Kasumi-1 (cell line): Measurements from ENCODE around the gene WFDC8.
"Not testable (repeated sequence)": the region's sequence is repeated elsewhere in the genome, so short reads cannot be mapped to it uniquely, and the experiment has no call there.

Source experiments
- DNase-seq, 2 experiments: peaks; one replicate each; lab custom pipeline; 2025; lab: John Stamatoyannopoulos, UW

The WFDC8 gene

DNA sequence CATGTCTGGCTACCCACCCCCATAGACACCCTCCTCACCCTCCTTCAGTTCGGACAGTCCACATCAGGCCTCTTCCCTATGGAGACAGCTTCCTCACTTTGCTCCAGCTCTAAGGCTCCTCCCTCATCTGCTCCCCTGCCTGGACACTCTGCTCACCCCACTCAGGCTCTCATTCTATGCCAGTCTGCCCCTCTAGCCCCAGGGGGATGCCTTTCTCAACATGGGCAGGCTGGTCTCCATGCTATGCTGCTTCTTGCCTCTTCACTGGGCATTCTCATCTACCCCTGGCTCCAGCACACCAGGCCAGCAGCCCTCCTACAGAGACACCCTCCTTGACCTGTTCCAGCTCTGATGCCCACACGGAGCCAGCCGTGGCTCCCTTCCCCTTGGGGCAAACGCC is at the start of gene WFDC8:
Gene WFDC8, minus strand, starts transcription at position 101 of the 400 bp plus-strand sequence. Its CDS starts 37 bp downstream, at position 64.
- DNase-seq: no peak

DNA sequence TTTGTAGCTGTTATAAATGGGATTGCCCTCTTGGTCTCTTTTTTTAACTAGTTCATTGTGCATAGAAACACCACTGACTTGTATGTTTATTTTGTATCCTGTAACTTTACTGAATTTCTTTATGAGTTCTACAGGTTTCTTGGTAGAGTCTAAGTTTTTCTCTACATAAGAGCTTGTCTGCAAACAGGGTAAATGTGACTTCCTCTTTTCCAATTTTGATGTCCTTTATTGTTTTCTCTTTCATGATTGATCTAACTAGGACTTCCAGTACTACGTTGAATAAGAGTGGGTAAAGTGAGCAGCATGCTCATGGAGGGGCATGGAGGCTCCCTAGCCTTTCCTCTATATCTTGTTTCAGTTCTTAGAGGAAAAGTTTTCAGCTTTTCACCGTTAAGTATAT is 47.5 kb upstream of the WFDC8 start:
- DNase-seq: peak in 1 of 2 experiments; percentile 2

DNA sequence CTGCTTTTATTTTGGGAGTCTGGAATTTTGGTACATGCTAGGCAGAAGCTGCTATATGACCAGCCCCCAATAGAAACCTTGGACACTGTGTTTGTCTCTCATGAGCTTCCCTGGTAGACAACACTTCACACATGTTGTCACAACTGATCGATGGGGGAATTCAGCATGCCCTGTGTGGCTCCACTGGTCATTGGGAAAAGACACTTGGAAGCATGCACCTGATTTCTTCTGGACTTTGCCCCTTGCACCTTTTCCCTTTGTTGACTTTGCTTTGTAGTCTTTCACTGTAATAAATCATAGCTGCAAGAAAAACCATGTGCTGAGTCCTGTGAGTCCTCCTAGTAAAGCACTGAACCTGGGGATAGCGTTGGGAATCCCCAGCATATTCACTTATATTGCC is 42.5 kb upstream of the WFDC8 start:
- DNase-seq: no peak

DNA sequence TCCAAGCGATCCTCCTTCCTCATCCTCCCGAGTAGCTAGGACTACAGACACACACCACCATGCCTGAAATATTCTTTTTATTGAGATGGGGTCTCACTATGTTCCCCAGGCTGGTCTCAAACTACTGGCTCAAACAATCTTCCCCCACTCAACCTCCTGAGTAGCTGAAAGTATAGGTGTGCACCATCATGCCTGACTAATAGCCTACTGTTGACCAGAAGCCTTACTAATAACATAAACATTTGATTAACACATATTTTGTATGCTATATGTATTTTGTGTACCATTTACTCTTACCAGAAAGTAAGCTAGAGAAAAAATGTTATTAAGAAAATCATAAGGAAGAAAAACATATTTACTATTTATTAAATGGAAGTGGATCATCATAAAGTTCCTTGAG is 38.5 kb upstream of the WFDC8 start:
- DNase-seq: no peak

GRCh38 chr20:45612314-45612713 is 33.2 kb upstream of the WFDC8 start:
- DNase-seq: no peak

DNA sequence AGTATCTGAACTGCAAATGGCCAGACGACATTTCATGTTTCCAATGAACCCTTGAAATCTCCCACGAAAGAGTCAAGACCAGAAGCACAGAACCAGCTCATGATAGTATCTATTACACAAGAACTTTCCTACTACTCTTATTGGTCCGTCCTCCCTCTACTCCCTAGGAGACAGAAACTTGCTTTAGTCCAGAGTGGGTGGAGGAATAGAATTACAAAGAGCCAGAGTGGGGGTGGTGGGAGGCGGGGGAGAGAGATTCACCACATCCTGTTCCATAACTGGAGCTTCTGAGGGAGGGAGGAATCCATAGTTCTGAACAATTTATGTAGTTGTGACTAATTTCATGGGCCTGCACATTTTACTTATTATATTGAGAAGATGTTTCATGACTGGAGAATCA is 32.0 kb upstream of the WFDC8 start:
- DNase-seq: peak; percentile 22 to 23

DNA sequence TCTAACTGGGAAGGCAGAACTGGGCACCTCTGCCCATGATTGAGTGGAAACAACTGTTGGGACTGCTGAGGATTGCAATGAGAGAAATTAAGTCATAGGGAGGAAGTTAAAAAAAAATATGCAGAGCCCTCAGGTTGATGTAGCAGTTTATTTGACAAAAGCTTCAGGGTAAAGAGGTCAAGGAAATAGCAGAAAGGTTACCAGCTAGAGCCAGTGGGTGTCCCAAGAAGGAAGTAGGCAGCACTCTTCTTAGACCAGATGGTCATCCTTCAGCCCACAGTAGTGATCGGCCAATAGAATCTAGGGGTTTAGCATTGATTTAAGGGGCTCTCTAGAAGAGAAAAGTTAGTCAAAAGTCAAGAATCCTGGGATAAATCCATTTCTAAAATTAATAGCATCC is 28.7 kb upstream of the WFDC8 start:
- no peak for DNase-seq

GRCh38 chr20:45595235-45595634 is 16.2 kb upstream of the WFDC8 start:
- no peak for DNase-seq

GRCh38 chr20:45593498-45593897 is 14.4 kb upstream of the WFDC8 start:
- no peak for DNase-seq

DNA sequence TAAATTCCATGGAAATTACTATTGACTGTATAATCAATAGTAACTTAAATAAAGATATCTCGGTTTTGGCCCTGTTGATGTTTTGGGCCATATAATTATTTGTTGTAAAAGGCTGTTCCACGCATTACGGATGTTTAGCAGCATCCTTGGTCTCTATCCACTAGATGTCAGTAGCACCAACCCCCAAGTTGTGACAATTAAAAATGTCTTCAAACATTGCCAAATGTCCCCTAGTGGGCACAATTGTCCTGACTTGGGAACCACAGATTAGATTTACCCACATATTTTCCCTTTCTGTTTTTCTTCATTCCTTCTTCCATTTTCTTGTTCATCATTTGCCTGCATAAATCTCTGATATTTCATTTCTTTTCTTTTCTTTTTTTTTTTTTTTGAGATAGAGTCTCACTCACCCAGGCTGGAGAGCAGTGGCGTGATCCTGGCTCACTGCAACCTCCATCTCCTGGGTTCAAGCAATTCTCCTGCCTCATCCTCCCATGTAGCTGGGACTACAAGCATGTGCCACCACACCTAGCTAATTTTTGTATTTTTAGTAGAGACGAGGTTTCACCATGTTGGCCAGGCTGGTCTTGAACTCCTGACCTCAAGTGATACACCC is 13.6 kb upstream of the WFDC8 start:
- peak; percentile 80 to 83 for DNase-seq

GRCh38 chr20:45589725-45590124 is 10.6 kb upstream of the WFDC8 start:
- no peak for DNase-seq

- no peak for DNase-seq
Measured at GRCh38 chr20:45588800-45589199, 9.7 kb upstream of the WFDC8 start.

GRCh38 chr20:45585986-45586385 is 6.9 kb upstream of the WFDC8 start:
- not testable (repeated sequence) for DNase-seq

DNA sequence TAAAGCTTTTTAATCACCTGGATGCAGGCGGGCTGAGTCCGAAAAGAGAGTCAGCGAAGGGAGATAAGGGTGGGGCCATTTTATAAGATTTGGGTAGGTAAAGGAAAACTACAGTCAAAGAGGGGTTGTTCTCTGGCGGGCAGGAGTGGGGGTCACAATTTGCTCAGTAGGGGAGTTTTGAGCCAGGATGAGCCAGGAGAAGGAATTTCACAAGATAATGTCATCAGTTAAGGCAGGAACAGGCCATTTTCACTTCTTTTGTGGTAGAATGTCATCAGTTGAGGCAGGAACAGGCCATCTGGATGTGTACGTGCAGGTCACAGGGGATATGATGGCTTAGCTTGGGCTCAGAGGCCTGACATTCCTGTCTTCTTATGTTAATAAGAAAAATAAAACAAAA is 5.2 kb upstream of the WFDC8 start:
- not testable (repeated sequence) for DNase-seq

DNA sequence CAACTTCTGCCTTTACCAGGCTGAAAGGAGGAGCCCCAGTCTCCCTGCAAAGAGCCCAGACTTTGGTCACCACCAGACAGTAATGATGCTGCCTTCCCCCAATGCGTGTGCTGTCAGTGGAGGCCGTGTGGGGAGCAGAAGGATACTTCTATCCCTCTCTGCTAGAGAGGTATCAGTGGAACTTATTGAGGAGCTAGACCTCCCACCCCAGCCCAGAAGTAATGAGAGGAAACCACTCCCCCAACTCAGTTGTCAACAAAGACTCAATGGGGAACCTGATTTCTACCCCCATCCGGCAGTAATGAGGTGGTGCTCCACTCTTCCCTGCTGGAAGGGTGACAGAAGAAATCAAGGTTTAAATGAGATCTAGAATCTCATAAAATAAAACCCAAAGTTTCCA is 4.4 kb upstream of the WFDC8 start:
- no peak for DNase-seq

DNA sequence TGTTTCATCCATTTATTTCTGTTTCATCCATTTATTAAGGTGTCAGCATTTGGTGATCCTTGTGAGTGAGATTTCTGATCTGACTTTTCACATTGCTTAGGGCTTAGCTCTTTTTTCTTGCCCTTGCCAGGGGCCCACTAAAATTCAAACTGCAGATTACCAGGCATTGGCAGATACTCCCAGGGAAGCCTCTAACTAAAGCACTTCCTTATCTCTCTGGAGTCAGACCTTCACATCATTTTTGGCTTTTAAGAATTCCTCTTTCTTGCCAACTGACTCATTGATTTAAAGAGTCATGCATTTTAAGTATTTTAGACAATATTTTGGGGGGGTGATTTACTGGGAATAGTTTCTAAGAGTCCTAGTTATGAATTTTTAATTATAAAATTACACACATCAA is 2.6 kb upstream of the WFDC8 start:
- DNase-seq: no peak

DNA sequence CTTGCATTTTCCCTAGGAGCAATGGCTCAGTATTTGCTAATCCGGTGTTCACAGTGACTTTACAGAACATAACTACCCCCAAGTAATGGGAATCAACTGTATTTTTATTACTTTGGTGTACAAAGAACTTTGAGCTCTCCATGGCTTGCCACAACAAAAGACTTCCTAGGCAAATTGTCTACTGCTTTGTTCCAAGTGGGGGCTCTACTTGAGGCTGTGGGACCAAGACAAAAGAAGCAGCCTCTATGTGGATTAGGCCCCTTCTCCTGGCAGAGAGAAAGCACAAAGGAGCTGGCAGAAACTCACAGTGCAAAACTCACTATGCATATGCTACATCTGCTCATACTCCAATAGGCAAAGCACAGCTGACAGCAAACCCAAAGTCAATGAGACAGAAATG is 853 bp downstream of the WFDC8 start:
- no peak for DNase-seq

- DNase-seq: no peak
Measured at GRCh38 chr20:45576995-45577394, 2.1 kb downstream of the WFDC8 start.

DNA sequence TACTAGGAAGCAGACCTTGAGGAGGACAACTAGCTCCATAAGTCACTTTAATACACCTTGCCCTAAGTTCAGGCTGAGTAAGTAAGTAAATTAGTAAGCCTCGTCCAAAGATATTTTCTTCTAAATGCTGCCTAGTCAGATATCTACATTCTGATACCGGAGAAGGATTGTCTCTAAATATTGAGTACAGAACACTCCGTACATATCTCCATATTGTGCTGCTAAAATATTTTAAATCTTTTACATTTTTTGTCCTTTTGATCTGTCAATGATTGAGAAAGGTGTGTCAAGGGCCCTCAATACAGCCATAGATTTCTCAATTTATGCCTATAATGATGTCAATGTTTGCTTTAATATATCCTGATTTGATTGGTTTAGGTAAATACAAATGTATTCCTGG is 3.2 kb downstream of the WFDC8 start:
- DNase-seq: no peak

DNA sequence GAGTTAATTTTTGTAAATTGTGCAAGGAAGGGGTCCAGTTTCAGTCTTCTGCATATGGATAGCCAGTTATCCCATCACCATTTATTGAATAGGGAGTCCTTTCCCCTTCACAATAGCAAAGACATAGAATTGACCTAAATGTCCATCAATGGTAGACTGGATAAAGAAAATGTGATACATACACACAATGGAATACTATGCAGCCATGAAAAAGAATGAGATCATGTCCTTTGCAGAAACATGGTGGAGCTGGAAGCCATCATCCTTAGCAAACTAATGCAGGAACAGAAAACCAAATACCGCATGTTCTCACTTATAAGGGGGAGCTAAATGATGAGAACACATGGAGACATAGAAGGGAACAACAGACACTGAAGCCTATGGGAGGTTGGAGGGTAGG is 9.4 kb downstream of the WFDC8 start:
- not testable (repeated sequence) for DNase-seq

GRCh38 chr20:45564760-45565276 is 14.3 kb downstream of the WFDC8 start:
- DNase-seq: no peak

DNA sequence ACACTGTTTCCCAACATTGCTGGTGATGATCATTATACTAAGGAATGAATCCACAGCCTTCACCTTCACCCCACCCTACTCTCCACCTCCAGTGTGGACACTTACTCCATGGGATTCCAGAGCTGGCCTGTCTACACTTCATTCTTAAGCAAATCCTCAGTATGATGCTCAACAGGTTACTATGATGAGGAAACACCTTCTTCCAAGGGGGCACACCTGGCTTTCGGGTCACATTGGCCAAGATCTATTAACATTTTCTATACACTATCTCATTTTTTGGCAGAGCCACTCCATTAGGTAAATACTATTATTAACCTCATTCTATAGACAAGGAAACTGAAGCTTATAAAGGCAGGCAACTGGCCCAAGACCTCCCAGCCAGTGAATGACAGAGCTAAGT is 23.9 kb downstream of the WFDC8 start:
- DNase-seq: no peak

DNA sequence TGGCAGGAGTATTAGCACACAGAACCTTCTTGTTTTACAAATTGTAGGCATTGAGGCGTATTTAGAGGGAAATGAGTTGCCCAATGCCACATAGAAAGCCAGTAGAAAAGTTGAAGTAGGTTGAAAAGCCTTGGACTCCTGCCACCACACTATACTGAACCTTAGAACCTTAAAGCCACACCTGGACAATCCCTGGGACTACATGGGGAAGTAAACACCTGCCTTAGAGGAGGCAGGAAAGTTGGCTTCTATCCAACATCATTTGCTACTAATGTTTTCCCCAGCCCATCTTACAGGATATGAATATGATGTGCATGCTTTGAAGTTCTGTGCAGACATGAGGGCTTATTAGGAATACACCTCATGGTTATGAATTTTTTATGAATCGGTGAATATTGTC is 26.6 kb downstream of the WFDC8 start:
- DNase-seq: no peak

GRCh38 chr20:45550765-45551164 is 28.3 kb downstream of the WFDC8 start:
- DNase-seq: no peak
